Mesenteric fat pad (tissue), 1 donor: ENCODE results near the gene SRRT. TPM values are rescaled to one million over a fixed set of nuclear protein-coding genes. Genes with fewer than 3 reads are reported as not detected.
"Not testable (repeated sequence)": the region's sequence is repeated elsewhere in the genome, so short reads cannot be mapped to it uniquely, and the experiment has no call there.

ENCODE experiments used
- DNase-seq: peaks from one replicate; pipeline ENCODE4 v3.0.0-alpha.2; 2020; ENCODE audit warnings: low spot score
- total RNA-seq: library from RNA; stranded (reverse); fragmentation: NEBNext Ultra II Directional; extraction: Animal tissue kit (Norgen Biotek cat#: 25700); gene quantifications from one replicate; pipeline ENCODE4 v1.2.1, GENCODE V29; 2021
- donor health status: DM: yes; HTN: yes; CAD: no.

SRRT gene
- total RNA-seq, 1 donor from 2014 or later, result 135 TPM

DNA sequence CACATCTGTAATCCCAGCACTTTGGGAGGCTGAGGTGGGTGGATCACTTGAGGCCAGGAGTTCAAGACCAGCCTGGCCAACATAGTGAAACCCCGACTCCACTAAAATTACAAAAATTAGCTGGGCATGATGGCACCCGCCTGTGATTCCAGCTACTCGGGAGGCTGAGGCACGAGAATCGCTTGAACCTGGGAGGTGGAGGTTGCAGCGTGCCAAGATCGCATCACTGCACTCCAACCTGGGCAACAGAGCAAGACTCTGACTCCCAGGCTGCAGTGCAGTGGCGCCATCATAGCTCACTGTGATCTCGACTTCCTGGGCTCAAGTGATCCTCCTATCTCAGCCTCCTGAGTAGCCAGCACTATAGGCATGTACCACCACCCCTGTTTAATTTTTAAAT is 20.0 kb upstream of the SRRT start:
- not testable (repeated sequence) for DNase-seq

DNA sequence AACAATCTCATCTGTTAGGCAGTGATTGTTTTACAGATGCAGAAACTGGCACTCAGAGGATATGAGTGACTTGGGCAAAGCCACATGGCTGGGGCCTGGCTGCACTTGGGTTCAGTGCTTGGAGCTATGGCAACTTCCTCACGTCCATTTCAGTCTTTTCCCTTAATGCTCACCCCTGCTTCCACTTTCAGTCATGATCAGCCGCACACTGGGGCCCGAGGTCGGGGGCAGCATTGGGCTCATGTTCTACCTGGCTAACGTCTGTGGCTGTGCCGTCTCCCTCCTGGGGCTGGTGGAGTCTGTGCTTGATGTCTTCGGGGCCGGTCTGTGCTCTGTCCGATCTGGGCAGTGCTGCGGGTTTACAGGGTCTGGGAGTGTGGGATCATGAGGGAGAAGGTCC is 19.4 kb upstream of the SRRT start:
- DNase-seq, result no peak

DNA sequence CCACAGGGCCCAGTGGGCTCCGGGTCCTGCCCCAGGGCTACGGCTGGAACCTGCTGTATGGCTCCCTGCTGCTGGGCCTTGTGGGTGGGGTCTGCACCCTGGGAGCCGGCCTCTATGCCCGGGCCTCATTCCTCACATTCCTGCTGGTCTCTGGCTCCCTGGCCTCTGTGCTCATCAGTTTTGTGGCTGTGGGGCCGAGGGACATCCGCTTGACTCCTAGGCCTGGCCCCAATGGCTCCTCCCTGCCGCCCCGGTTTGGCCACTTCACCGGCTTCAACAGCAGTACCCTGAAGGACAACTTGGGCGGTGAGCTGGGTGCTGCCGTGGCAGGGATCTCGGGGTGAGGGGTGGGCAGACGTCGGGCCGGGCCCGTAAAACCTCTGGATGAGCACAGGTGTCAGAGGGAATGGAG is 18.0 kb upstream of the SRRT start:
- no peak for DNase-seq

DNA sequence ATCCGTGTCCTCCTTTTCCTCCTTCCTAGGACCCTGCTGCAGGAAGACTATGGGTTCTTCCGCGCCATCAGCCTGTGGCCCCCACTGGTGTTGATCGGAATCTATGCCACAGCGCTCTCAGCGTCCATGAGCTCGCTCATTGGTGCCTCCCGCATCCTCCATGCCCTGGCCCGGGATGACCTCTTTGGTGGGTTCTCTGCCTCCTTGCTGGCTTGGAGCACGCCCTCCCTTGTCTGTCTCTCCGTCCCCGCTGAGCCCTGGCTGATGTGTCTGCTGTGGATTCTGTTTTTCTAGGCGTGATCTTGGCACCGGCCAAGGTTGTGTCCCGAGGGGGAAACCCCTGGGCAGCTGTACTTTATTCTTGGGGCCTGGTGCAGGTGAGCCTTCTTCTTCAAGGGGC is 15.0 kb upstream of the SRRT start:
- DNase-seq, result no peak

DNA sequence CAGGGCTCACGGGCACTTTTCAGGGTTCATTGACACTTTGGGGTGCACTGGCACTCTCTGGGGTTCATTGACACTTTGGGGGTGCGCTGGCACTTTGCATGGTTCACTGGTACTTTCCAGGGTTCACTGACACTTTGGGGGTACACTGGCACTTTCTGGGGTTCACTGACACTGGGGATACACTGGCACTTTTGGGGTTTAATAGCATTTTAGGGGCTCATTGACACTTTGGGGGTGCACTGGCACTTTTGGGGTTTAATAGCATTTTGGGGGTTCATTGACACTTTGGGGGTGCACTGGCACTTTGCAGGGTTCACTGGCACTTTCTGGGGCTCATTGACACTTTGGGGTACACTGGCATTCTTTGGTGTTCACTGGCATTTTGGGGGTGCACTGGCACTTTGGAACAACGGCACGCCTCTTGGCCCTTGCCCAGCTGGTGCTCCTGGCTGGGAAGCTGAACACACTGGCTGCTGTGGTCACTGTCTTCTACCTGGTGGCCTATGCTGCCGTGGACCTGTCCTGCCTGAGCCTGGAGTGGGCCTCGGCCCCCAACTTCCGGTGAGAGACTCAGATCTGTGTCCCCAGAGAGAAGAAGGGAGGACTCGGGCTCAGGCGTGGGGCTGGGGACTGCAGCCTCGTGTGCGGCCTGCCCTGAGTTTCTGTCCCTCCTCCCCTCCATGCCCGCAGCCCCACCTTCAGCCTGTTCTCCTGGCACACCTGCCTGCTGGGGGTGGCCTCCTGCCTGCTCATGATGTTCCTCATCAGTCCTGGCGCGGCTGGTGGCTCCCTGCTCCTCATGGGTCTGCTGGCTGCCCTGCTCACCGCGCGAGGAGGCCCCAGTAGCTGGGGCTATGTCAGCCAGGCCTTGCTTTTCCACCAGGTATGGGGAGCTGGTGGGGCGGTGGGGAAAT is 13.9 kb upstream of the SRRT start:
- no peak for DNase-seq

DNA sequence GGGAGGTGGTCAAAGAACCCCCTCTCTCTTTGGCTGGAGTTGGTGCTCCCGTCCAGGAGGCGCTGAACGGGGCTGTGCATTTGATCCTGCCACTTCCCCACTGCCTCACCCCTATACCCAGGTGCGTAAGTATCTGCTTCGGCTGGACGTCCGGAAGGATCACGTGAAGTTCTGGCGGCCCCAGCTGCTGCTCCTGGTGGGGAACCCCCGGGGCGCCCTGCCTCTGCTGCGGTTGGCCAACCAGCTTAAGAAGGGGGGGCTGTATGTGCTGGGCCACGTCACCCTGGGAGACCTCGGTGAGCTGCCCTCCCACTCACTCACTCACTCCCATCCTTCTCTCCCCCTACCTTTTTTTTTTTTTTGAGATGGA is 13.3 kb upstream of the SRRT start:
- DNase-seq, result no peak

DNA sequence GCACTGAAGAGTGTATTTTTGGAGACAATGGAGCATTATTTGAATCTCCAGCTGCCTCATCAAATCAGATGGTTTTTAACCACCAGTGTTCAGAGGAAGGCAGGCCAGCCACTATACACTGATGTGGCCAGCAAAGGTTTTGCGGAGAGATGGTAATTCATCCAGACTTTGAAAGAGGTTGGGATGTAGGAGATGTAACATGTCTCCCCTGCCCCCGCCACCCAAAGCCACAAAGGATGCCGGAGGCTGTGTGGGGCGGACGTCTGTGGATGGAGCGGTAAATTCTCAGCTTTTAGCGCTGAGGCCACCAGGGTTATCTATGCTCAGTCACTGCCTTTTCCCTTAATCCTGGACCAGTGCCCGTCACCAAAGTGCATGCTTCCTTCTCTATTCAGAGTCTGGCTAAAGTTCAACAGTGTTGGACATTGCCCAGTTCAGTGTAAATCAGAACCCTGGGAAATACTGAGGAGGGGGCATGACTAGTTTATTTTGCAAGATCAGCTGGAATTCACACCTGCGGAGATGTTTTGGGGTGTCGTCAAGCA is 11.4 kb upstream of the SRRT start:
- no peak for DNase-seq

DNA sequence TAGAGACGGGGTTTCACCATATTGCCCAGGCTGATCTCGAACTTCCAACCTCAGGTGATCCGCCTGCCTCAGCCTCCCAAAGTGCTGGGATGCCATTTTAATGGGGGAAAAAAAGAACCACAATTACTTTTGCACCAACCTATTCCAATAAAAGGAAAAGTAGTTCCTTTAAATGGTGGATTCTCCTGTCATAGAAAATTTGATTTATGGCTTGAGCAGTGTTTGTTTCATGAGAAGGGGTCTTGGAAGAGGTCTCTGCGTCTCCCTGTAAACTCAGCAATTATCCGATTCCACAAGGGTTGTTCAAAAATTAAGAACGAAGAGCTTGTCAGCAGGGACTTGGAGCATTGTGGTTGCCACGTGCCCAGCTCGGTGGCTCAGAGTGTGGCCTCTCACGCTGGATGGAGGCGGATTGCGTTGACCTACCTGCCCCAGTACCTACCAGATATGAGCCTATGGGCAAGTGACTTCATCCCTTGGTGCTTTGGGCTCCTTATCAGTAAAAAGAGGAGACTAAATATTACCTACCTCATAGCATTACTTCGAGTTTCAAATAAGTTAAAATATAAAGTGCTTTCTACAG is 10.5 kb upstream of the SRRT start:
- DNase-seq, result no peak

DNA sequence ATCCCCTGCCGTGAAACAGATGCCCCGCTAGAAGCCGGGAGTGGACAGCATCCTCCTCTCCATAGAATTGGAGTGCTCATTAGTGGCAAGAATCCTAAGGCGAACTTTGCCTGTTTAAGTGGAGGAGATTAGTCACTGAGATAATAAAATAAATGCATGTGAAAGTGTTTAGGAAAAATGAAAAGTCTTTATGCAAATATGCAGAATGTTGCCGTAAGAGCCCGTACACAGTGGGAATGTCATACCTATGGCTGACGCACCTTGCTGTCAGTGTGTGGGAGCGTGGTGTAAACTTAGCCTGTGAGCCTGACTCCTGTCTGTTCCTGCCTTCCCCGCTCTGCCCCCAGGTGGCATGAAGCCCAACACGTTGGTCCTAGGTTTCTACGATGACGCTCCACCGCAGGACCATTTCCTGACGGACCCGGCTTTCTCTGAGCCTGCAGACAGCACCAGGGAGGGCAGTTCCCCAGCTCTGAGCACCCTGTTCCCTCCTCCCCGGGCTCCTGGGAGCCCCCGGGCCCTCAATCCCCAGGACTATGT is 9.5 kb upstream of the SRRT start:
- no peak for DNase-seq

DNA sequence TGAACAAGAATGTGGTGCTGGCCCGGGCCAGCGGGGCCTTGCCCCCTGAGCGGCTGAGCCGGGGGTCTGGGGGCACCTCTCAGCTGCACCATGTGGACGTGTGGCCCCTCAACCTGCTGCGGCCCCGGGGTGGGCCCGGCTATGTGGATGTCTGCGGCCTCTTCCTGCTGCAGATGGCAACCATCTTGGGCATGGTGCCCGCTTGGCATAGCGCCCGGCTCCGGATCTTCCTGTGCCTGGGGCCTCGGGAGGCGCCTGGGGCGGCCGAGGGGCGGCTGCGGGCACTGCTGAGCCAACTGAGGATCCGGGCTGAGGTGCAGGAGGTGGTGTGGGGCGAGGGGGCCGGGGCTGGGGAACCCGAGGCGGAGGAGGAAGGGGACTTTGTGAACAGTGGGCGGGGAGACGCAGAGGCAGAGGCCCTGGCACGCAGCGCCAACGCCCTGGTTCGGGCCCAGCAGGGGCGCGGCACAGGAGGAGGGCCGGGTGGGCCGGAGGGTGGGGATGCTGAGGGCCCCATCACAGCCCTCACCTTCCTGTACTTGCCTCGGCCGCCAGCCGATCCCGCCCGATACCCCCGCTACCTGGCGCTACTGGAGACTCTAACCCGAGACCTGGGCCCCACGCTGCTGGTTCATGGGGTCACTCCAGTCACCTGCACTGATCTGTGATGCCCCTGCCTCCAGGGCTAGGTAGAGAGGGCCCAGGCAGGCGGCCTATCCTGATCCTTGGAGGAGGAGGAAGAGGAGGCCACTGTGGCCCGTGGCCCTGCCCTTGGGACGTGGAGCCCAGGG is 8.8 kb upstream of the SRRT start:
- DNase-seq, result no peak

DNA sequence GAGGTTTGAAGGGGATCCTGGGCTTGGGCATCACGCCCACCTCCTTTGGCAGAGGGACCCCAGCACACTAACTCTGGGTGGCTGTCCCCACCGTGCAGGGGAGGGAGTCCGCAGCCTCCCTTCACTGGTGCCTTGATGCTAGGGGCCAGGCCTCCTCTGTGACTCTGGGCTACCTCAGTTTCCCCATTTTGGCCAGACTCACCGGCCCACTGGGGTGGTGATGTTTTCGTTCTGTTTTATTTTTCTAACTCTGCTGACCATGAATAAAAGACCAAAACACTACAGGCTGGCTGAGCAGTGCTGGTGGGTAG is 8.2 kb upstream of the SRRT start:
- no peak for DNase-seq

DNA sequence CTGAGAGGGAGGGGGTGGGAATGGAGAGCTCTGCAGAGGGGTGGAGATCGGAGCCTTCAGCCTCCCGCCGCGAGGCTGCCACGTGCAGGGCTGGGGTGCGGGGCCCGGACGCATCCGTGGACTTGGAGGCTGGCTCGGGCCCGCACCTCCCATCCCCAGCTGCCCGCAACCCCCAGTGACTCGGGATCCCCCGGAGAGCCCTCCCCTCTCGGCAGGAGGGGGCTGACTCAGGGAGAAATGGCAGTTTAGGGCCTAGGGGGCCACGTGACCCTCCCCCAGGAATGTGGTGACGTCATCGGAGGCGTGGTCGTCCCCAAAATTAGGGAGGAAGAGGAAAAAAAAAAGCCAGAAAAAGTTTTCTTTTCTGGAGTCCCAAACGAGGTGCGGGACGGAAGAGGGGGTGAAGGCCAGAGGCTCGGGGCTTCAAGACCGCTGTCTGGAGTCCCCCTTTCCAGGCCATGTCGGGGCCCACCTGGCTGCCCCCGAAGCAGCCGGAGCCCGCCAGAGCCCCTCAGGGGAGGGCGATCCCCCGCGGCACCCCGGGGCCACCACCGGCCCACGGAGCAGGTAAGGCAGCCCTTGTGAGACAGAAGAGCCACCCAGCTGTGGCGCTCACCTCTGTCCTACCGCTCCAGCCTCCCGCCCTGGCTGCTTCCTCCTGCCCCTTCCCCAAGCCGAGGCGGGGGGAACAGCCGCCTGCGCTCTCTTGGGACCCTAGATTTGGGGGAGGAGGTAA is 7.7 kb upstream of the SRRT start, which contains the start of gene TRIP6:
TSS of gene TRIP6 (plus strand) at position 348 of the 736 bp plus-strand sequence. CDS start at position 459, 111 bp downstream.
- peak; percentile 95 for DNase-seq

DNA sequence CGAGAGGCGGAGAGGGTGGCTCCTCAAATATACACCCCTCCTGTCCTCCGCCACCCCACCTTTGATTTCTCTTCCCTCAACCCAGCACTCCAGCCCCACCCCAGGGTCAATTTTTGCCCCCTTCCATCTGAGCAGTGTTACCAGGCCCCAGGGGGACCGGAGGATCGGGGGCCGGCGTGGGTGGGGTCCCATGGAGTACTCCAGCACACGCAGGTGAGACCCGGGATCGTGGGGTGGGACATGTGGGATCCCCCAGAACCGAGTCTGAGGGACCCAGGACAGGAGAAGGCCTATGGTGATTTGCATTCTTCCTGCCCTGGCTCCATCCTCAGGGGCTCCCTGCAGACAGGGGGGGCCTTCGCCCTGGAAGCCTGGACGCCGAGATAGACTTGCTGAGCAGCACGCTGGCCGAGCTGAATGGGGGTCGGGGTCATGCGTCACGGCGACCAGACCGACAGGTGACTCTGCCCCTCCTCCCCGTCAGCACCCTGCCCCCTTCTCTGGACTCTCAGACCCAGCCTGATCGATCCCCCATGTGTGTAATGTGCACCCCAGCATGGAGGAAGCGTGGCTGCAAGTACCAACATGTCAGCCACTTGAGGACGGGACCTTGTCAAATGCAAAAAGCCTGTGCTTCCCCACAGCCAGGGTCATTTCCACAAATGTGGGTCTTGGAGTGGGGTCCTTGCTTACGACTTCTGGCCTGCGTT is 7.0 kb upstream of the SRRT start:
- DNase-seq, result no peak

DNA sequence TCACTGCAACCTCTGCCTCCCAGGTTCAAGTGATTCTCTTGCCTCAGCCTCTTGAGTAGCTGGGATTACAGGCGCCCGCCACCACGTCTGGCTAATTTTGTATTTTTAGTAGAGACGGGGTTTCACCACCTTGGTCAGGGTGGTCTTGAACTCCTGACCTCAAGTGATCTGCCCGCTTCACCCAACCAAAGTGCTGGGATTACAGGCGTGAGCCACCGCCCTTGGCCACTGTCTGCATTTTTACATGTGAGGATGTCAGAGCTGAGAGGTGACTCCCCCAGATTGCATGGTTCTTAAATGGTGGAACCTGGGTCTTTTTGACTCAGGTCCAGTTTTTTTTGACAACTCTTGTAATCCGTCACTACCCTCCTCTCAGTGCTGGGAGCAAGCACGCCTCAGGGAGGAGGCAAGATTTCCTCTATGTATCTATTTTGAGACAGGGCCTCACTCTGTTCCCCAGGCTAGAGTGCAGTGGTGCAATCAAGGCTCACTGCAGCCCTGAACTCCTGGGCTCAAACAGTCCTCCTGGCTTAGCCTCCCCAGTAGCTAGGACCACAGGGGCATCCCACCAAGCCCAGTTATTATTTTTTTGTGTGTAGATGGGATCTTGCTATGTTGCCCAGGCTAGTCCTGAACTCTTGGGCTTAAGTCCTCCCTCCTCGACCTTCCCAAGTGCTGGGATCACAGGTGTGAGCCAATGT is 1.2 kb upstream of the SRRT start:
- no peak for DNase-seq

DNA sequence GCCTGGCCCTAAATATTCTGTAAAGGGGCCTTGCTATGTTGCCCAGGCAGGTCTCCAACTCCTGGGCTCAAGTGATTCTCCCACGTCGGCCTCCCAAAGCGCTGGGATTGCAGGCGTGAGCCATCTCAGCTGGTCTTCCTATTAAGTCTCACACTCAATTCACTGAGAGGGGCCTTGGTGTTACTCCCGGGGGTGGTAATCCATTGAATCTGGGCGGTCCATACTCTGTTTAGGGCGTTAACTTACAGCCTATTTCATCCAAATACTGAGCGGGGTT is 665 bp upstream of the SRRT start:
- DNase-seq, result no peak

DNA sequence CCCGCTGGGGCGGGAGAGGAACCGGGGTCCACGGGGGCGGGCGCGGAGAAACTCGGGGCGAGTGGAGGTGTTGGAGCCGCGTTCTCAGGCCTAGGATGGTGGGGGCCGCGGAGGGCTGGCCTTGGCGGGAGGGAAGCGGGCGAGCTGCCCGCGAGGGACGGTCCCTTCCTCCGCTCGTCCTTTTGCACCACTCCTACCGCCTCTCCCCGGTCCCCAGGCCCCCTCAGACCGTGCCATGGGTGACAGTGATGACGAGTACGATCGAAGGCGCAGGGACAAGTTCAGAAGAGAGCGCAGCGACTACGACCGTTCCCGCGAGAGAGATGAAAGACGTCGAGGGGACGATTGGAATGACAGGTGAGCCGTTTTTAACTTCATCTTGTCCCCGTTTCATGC is 451 bp downstream of the SRRT start:
- no peak for DNase-seq

DNA sequence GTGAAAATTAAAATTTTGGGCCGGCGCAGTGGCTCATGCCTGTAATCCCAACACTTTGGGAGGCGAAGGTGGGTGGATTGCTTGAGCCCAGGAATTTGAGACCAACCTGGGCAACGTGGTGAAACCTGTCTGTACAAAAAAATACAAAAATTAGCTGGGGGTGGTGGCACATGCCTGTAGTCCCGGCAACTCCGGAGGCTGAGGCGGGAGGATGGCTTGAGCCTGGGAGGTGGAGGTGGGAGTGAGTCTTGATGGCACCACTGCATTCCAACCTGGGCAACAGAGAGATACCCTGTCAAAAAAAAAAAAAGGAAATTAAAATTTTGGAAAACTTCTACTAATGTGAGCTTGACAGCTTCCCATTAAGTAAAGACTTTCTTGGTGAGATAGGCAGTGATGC is 3.1 kb downstream of the SRRT start:
- no peak for DNase-seq

DNA sequence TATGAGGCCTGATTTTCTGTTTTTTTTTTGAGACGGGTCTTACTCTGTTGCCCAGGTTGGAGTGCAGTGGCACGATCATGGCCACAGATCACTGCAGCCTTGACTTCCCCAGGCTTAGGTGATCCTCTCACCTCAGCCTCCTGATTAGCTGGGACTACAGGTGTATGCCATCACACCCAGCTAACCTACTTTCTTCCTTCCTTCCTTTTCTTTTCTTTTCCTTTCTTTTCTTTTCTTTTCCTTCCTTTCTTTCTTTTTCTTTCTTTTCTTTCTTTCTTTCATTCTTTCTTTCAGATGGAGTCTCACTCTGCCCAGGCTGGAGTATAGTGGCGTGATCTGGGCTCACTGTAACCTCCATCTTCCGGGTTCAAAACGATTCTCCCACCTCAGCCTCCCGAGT is 3.8 kb downstream of the SRRT start:
- no peak for DNase-seq

DNA sequence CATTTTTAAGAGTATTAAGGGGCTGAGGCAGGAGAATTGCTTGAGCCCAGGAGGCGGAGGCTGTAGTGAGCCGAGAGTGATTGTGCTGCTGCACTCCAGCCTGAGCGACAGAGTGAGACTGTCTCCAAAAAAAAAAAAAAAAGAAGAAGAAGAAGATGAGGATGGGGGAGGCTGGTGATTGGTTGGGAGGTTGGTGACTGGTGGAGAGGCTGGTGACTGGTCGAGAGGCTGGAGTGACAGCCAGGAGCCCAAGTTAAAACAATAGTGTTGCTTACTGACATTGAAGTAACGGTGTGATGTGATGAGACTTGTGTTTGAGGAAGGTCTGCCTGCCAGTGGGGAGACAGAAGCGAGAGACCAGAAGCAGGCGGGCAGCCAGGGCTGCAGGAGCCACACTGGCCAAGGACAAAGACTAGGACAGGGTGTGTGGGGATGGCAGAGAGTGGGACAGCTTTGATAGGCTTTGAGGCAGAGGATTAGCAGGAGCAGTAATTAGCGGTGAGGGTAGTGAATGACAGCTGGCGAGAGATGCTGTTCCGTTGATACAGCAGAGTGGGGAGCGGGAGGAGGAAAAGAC is 4.9 kb downstream of the SRRT start:
- no peak for DNase-seq

DNA sequence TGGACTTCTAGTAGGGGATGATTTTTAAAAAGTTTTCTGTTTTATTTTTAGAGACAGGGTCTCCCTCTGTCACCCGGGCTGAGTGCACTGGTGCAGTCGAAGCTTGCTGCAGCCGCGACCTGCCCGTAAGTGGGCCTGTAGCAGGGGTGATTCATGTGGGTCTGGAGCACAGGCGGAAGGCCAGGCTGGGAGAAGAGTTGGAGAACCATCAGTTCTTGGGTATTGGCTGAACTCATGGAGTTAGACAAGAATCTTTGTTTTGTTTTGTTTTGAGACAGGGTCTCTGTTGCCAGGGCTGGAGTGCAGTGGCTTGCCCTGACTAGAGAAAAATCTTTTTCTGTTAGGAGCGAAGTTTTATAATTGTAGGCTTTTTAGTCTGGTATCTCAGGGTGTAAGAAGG is 5.7 kb downstream of the SRRT start:
- DNase-seq, result no peak
